Measurements from ENCODE around the gene FAM110C.
"Not testable (repeated sequence)": the region's sequence is repeated elsewhere in the genome, so short reads cannot be mapped to it uniquely, and the experiment has no call there.

DNA sequence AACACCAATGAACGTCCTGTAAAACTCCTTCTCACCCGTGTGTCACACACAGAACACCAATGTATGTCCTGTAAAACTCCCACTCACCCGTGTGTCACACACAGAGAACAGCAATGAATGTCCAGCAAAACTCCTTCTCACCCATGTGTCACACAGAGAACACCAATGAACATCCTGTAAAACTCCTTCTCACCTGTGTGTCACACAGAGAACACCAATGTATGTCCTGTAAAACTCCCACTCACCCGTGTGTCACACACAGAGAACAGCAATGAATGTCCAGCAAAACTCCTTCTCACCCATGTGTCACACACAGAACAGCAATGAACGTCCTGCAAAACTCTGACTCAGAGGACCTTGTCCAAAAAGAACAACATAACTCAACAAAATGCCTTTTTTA lies 22.3 kb upstream of the FAM110C start:
- TF ChIP-seq, protein P1, sequence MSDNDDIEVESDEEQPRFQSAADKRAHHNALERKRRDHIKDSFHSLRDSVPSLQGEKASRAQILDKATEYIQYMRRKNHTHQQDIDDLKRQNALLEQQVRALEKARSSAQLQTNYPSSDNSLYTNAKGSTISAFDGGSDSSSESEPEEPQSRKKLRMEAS (IDR thresholded peaks at IDR 0.05; ENCODE audit: low read depth): not testable (repeated sequence)
- TF ChIP-seq, protein P2, sequence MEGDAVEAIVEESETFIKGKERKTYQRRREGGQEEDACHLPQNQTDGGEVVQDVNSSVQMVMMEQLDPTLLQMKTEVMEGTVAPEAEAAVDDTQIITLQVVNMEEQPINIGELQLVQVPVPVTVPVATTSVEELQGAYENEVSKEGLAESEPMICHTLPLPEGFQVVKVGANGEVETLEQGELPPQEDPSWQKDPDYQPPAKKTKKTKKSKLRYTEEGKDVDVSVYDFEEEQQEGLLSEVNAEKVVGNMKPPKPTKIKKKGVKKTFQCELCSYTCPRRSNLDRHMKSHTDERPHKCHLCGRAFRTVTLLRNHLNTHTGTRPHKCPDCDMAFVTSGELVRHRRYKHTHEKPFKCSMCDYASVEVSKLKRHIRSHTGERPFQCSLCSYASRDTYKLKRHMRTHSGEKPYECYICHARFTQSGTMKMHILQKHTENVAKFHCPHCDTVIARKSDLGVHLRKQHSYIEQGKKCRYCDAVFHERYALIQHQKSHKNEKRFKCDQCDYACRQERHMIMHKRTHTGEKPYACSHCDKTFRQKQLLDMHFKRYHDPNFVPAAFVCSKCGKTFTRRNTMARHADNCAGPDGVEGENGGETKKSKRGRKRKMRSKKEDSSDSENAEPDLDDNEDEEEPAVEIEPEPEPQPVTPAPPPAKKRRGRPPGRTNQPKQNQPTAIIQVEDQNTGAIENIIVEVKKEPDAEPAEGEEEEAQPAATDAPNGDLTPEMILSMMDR (IDR thresholded peaks at IDR 0.05): not testable (repeated sequence)
- TF ChIP-seq EP300 (IDR thresholded peaks at IDR 0.05; ENCODE audit: borderline replicate concordance in 1 of 2, low read depth in 1 of 2, low read length in 1 of 2); TCF12 (IDR thresholded peaks at IDR 0.05); POLR2AphosphoS5 (IDR thresholded peaks at IDR 0.05; ENCODE audit: low read depth, low read length): not testable (repeated sequence)
- TF ChIP-seq, protein P3, sequence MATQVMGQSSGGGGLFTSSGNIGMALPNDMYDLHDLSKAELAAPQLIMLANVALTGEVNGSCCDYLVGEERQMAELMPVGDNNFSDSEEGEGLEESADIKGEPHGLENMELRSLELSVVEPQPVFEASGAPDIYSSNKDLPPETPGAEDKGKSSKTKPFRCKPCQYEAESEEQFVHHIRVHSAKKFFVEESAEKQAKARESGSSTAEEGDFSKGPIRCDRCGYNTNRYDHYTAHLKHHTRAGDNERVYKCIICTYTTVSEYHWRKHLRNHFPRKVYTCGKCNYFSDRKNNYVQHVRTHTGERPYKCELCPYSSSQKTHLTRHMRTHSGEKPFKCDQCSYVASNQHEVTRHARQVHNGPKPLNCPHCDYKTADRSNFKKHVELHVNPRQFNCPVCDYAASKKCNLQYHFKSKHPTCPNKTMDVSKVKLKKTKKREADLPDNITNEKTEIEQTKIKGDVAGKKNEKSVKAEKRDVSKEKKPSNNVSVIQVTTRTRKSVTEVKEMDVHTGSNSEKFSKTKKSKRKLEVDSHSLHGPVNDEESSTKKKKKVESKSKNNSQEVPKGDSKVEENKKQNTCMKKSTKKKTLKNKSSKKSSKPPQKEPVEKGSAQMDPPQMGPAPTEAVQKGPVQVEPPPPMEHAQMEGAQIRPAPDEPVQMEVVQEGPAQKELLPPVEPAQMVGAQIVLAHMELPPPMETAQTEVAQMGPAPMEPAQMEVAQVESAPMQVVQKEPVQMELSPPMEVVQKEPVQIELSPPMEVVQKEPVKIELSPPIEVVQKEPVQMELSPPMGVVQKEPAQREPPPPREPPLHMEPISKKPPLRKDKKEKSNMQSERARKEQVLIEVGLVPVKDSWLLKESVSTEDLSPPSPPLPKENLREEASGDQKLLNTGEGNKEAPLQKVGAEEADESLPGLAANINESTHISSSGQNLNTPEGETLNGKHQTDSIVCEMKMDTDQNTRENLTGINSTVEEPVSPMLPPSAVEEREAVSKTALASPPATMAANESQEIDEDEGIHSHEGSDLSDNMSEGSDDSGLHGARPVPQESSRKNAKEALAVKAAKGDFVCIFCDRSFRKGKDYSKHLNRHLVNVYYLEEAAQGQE (IDR thresholded peaks at IDR 0.05; ENCODE audit: low read depth, low read length): not testable (repeated sequence)

Data from SK-N-SH (cell line).